Lung (tissue), 12 donors: ENCODE data around the gene ACRBP. TPM values are rescaled to one million over a fixed set of nuclear protein-coding genes. Genes with fewer than 3 reads are reported as not detected.

Experiments
- ATAC-seq: fragments of 200-7000 bp; cut with Tn5 transposase; one replicate; pipeline ENCODE4 v1.9.1; 2020; ENCODE audit warnings: moderate number of reproducible peaks; ENCODE audit not compliant: insufficient read depth, low FRiP score
- DNase-seq, 3 donors: peaks; one replicate each; pipeline ENCODE4 v3.0.0-alpha.2; 2013 to 2017
- H3K27ac ChIP-seq, 2 donors: one replicate each; pipeline ENCODE4 v1.5.1; 2013; ENCODE audit warnings: mild to moderate bottlenecking in 2 of 2, moderate library complexity in 2 of 2, control low read depth in 1 of 2, inconsistent platforms in 1 of 2, low read depth in 1 of 2, low read length in 1 of 2
- H3K27me3 ChIP-seq, 3 donors: one replicate each; pipeline ENCODE4 v1.5.1; 2013; ENCODE audit warnings: low read length in 2 of 3; ENCODE audit not compliant: control insufficient read depth in 3 of 3, insufficient read depth in 3 of 3
- H3K36me3 ChIP-seq, 4 donors: one replicate each; pipeline ENCODE4 v1.5.1; 2013; ENCODE audit warnings: low read length in 4 of 4, mild to moderate bottlenecking in 1 of 4, moderate library complexity in 1 of 4; ENCODE audit not compliant: control insufficient read depth in 4 of 4, insufficient read depth in 4 of 4
- H3K4me1 ChIP-seq, 5 donors: one replicate each; pipeline ENCODE4 v1.5.1; 2013; ENCODE audit warnings: low read length in 5 of 5, mild to moderate bottlenecking in 2 of 5, moderate library complexity in 1 of 5; ENCODE audit not compliant: control insufficient read depth in 5 of 5, insufficient read depth in 5 of 5
- H3K4me3 ChIP-seq: one replicate; pipeline ENCODE4 v1.5.1; 2013; ENCODE audit warnings: mild to moderate bottlenecking, control low read depth, moderate library complexity
- H3K9ac ChIP-seq, 2 donors: one replicate each; pipeline ENCODE4 v1.5.1; 2013; ENCODE audit warnings: low read length in 2 of 2, control low read depth in 1 of 2; ENCODE audit not compliant: insufficient read depth in 1 of 2
- H3K9me3 ChIP-seq, 4 donors: one replicate each; pipeline ENCODE4 v1.5.1; 2013; ENCODE audit warnings: low read length in 3 of 4, mild to moderate bottlenecking in 1 of 4, moderate library complexity in 1 of 4; ENCODE audit not compliant: control insufficient read depth in 4 of 4, insufficient read depth in 3 of 4
- WGBS, 2 donors: extraction: QIAGEN DNeasy Blood & Tissue Kit; methylation state at CpG; one replicate each; pipeline ENCODE4 v1.1.7; 2013; 5-methylcytosine and 5-hydroxymethylcytosine counted together
- polyA plus RNA-seq, 2 donors: library from polyadenylated mRNA; stranded (reverse); fragments of 200-250 nt; gene quantifications; one replicate each; pipeline ENCODE4 v1.2.1, GENCODE V29; 2013
- total RNA-seq, 2 donors: library from RNA; depleted of rRNA in 1 of 2; stranded (reverse); fragments of >200 nt in 1 of 2; gene quantifications; one replicate each; pipeline ENCODE4 v1.2.1, GENCODE V29; 2014 to 2021
- TF ChIP-seq, protein P1 (sequence below): IDR thresholded peaks from 2 replicates; pipeline ENCODE4 v1.5.1; 2012; ENCODE audit warnings: mild to moderate bottlenecking; ENCODE audit errors: control extremely low read depth, extremely low read depth
- donor health status: control.
- donor health status: control.
- donor health status: Bipolar disorder and iron deficiency.
- donor health status: healthy.
- donor health status: DM: yes; HTN: yes; CAD: no.

The ACRBP gene
- total and polyA plus RNA-seq, 4 donors = 0.93 to 8.7 (median 3.8) TPM

DNA sequence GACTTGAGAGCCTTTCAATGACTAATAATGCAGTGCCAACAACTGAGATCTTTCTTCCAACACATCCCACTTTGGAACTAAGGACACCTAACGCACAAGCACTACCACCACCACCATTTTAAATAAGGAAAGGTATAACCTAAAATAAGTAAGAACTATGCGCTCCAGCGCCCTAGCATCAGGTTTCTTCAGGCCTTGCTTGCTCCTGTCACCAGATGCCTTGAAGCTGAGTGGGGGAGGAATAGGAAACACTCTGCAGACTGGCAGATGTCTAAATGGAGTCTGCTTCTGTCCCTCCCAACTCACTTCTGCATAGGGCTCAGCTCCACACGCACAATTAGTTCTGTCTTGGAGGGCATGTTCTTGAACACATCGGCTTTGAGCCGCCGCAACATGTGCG is 55.1 kb downstream of the ACRBP start:
- Histone ChIP-seq H3K36me3 (peaks cover 59 to 73% (median 66%) of the 10 kb centered on the region in 4 donors), H3K27me3 (no peaks in the 10 kb centered on the region), H3K27ac (no peak overlapping the region), H3K4me3 (no peak overlapping the region), H3K4me1 (no peaks in the 10 kb centered on the region), H3K9ac (no peak overlapping the region), H3K9me3 (no peaks in the 10 kb centered on the region)
- DNase-seq = no peak
- WGBS, 2 donors = 93 to 95% methylated on average over 8 of the region's 8 CpGs
- TF ChIP-seq, protein P1, sequence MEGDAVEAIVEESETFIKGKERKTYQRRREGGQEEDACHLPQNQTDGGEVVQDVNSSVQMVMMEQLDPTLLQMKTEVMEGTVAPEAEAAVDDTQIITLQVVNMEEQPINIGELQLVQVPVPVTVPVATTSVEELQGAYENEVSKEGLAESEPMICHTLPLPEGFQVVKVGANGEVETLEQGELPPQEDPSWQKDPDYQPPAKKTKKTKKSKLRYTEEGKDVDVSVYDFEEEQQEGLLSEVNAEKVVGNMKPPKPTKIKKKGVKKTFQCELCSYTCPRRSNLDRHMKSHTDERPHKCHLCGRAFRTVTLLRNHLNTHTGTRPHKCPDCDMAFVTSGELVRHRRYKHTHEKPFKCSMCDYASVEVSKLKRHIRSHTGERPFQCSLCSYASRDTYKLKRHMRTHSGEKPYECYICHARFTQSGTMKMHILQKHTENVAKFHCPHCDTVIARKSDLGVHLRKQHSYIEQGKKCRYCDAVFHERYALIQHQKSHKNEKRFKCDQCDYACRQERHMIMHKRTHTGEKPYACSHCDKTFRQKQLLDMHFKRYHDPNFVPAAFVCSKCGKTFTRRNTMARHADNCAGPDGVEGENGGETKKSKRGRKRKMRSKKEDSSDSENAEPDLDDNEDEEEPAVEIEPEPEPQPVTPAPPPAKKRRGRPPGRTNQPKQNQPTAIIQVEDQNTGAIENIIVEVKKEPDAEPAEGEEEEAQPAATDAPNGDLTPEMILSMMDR = no peak
- no peak for ATAC-seq

Other genes with a start within 250 kb of the ACRBP start
- gene CD27, start 202.5 kb downstream of the ACRBP start, total RNA-seq = 1 to 10 TPM; 1.9 to 2.0 TPM
- gene CD27, start 202.5 kb downstream of the ACRBP start, polyA plus RNA-seq = 1 to 10 TPM; 1.5 to 3.1 TPM
- 10 to 100 TPM; 27.4 to 28.2 TPM for gene TAPBPL, start 195.4 kb downstream of the ACRBP start, total RNA-seq
- gene TAPBPL, start 195.4 kb downstream of the ACRBP start, polyA plus RNA-seq = 10 to 100 TPM; 11.2 to 26.8 TPM
- gene VAMP1, start 176.8 kb downstream of the ACRBP start, total RNA-seq = 10 to 100 TPM in 1 of 2 donors, 1 to 10 TPM in 1; 7.5 to 14.1 TPM
- 1 to 10 TPM; 4.7 to 5.1 TPM for gene VAMP1, start 176.8 kb downstream of the ACRBP start, polyA plus RNA-seq
- gene MRPL51, start 154.2 kb downstream of the ACRBP start, total RNA-seq = 100 to 1,000 TPM in 1 of 2 donors, 10 to 100 TPM in 1; 34.5 to 123 TPM
- gene MRPL51, start 154.2 kb downstream of the ACRBP start, polyA plus RNA-seq = 100 to 1,000 TPM in 1 of 2 donors, 10 to 100 TPM in 1; 80.4 to 103 TPM
- gene NCAPD2, start 153.3 kb downstream of the ACRBP start, total RNA-seq = 10 to 100 TPM; 19.8 to 30.7 TPM
- 10 to 100 TPM in 1 of 2 donors, 1 to 10 TPM in 1; 5.8 to 11.8 TPM for gene NCAPD2, start 153.3 kb downstream of the ACRBP start, polyA plus RNA-seq
- gene GAPDH, start 112.9 kb downstream of the ACRBP start, total RNA-seq = 1,000 to 10,000 TPM in 1 of 2 donors, 100 to 1,000 TPM in 1; 843 to 1,983 TPM
- 1,000 to 10,000 TPM; 1,405 to 3,540 TPM for gene GAPDH, start 112.9 kb downstream of the ACRBP start, polyA plus RNA-seq
- gene IFFO1, start 91.4 kb downstream of the ACRBP start, total RNA-seq = 10 to 100 TPM; 10.0 to 25.1 TPM
- 10 to 100 TPM; 24.4 to 26.7 TPM for gene IFFO1, start 91.4 kb downstream of the ACRBP start, polyA plus RNA-seq
- gene NOP2, start 79.1 kb downstream of the ACRBP start, total RNA-seq = 10 to 100 TPM in 1 of 2 donors, 1 to 10 TPM in 1; 7.9 to 36.0 TPM
- 10 to 100 TPM; 30.7 to 37.6 TPM for gene NOP2, start 79.1 kb downstream of the ACRBP start, polyA plus RNA-seq
- gene CHD4, start 40.1 kb downstream of the ACRBP start, total RNA-seq = 100 to 1,000 TPM; 198 TPM
- gene CHD4, start 40.1 kb downstream of the ACRBP start, polyA plus RNA-seq = 100 to 1,000 TPM in 1 of 2 donors, 10 to 100 TPM in 1; 82.0 to 182 TPM
- gene LPAR5, start 11.5 kb downstream of the ACRBP start, total RNA-seq = 1 to 10 TPM; 1.9 to 2.8 TPM
- gene LPAR5, start 11.5 kb downstream of the ACRBP start, polyA plus RNA-seq = 1 to 10 TPM in 1 of 2 donors, under 1 TPM in 1; 0.51 to 1.2 TPM
- gene ING4, start 15.7 kb upstream of the ACRBP start, total RNA-seq = 10 to 100 TPM; 22.4 to 74.3 TPM
- 10 to 100 TPM; 20.3 to 31.7 TPM for gene ING4, start 15.7 kb upstream of the ACRBP start, polyA plus RNA-seq
- gene ZNF384, start 41.9 kb upstream of the ACRBP start, total RNA-seq = 10 to 100 TPM; 29.2 to 50.8 TPM
- gene ZNF384, start 41.9 kb upstream of the ACRBP start, polyA plus RNA-seq = 10 to 100 TPM; 29.0 to 34.4 TPM
- gene PIANP, start 53.4 kb upstream of the ACRBP start, total RNA-seq = 1 to 10 TPM in 1 of 2 donors, under 1 TPM in 1; 0.25 to 1.4 TPM
- gene PIANP, start 53.4 kb upstream of the ACRBP start, polyA plus RNA-seq = under 1 TPM; 0.23 to 0.37 TPM
- 10 to 100 TPM; 40.1 to 74.7 TPM for gene COPS7A, start 76.6 kb upstream of the ACRBP start, total RNA-seq
- 10 to 100 TPM; 53.4 to 69.0 TPM for gene COPS7A, start 76.6 kb upstream of the ACRBP start, polyA plus RNA-seq
- 100 to 1,000 TPM in 1 of 2 donors, 10 to 100 TPM in 1; 95.9 to 160 TPM for gene MLF2, start 105.7 kb upstream of the ACRBP start, total RNA-seq
- 100 to 1,000 TPM; 169 to 171 TPM for gene MLF2, start 105.7 kb upstream of the ACRBP start, polyA plus RNA-seq
- 100 to 1,000 TPM in 1 of 2 donors, 10 to 100 TPM in 1; 65.6 to 301 TPM for gene PTMS, start 118.9 kb upstream of the ACRBP start, total RNA-seq
- 100 to 1,000 TPM; 196 to 801 TPM for gene PTMS, start 118.9 kb upstream of the ACRBP start, polyA plus RNA-seq
- gene LAG3, start 125.1 kb upstream of the ACRBP start, total RNA-seq = 1 to 10 TPM in 1 of 2 donors, under 1 TPM in 1; 0.82 to 1.7 TPM
- gene LAG3, start 125.1 kb upstream of the ACRBP start, polyA plus RNA-seq = 1 to 10 TPM; 1.2 to 1.7 TPM
- 10 to 100 TPM; 60.6 to 83.7 TPM for gene CD4, start 142.1 kb upstream of the ACRBP start, total RNA-seq
- gene CD4, start 142.1 kb upstream of the ACRBP start, polyA plus RNA-seq = 10 to 100 TPM; 20.6 to 45.5 TPM
- gene GPR162, start 174.4 kb upstream of the ACRBP start, total RNA-seq = 10 to 100 TPM; 23.4 to 36.0 TPM
- gene GPR162, start 174.4 kb upstream of the ACRBP start, polyA plus RNA-seq = 10 to 100 TPM; 22.8 to 24.6 TPM
- gene P3H3, start 181.0 kb upstream of the ACRBP start, total RNA-seq = 10 to 100 TPM; 16.1 to 23.3 TPM
- 10 to 100 TPM in 1 of 2 donors, 1 to 10 TPM in 1; 9.3 to 12.2 TPM for gene P3H3, start 181.0 kb upstream of the ACRBP start, polyA plus RNA-seq
- 1 to 10 TPM; 1.3 to 3.3 TPM for gene GNB3, start 193.5 kb upstream of the ACRBP start, total RNA-seq
- 1 to 10 TPM; 1.2 to 2.0 TPM for gene GNB3, start 193.5 kb upstream of the ACRBP start, polyA plus RNA-seq
- 1 to 10 TPM; 1.3 to 3.5 TPM for gene CDCA3, start 203.9 kb upstream of the ACRBP start, total RNA-seq
- gene CDCA3, start 203.9 kb upstream of the ACRBP start, polyA plus RNA-seq = 1 to 10 TPM; 2.2 to 4.1 TPM
- 10 to 100 TPM; 35.3 to 92.1 TPM for gene USP5, start 204.7 kb upstream of the ACRBP start, total RNA-seq
- 10 to 100 TPM; 24.8 to 38.1 TPM for gene USP5, start 204.7 kb upstream of the ACRBP start, polyA plus RNA-seq
- gene TPI1, start 220.1 kb upstream of the ACRBP start, total RNA-seq = 100 to 1,000 TPM; 256 to 507 TPM
- gene TPI1, start 220.1 kb upstream of the ACRBP start, polyA plus RNA-seq = 1,000 to 10,000 TPM in 1 of 2 donors, 100 to 1,000 TPM in 1; 362 to 1,097 TPM
- gene SPSB2, start 225.9 kb upstream of the ACRBP start, total RNA-seq = 10 to 100 TPM; 25.3 to 37.5 TPM
- 10 to 100 TPM; 21.0 to 39.8 TPM for gene SPSB2, start 225.9 kb upstream of the ACRBP start, polyA plus RNA-seq